Endothelial cell (in vitro differentiated cells): Measurements from ENCODE around the gene IRF7. TPM values are rescaled to one million over a fixed set of nuclear protein-coding genes. Genes with fewer than 3 reads are reported as not detected.

ENCODE experiments used
- DNase-seq: peaks from one replicate; pipeline ENCODE4 v3.0.0; 2021; ENCODE audit warnings: low spot score
- H3K27ac Mint-ChIP-seq: one replicate; pipeline ENCODE4 v1.8.0; 2021; ENCODE audit warnings: mixed read lengths, inconsistent platforms; ENCODE audit not compliant: unreplicated experiment
- H3K27me3 Mint-ChIP-seq: one replicate; pipeline ENCODE4 v1.8.0; 2021; ENCODE audit warnings: mild to moderate bottlenecking, moderate library complexity, mixed read lengths, inconsistent platforms; ENCODE audit not compliant: unreplicated experiment
- H3K36me3 Mint-ChIP-seq: one replicate; pipeline ENCODE4 v1.8.0; 2021; ENCODE audit warnings: mild to moderate bottlenecking, low read depth, mixed read lengths, inconsistent platforms; ENCODE audit not compliant: unreplicated experiment
- H3K4me1 Mint-ChIP-seq: one replicate; pipeline ENCODE4 v1.8.0; 2021; ENCODE audit warnings: mild to moderate bottlenecking, mixed read lengths, inconsistent platforms; ENCODE audit not compliant: unreplicated experiment
- H3K4me3 Mint-ChIP-seq: one replicate; pipeline ENCODE4 v1.8.0; 2021; ENCODE audit warnings: mild to moderate bottlenecking, mixed read lengths, inconsistent platforms; ENCODE audit not compliant: unreplicated experiment
- H3K9me3 Mint-ChIP-seq: one replicate; pipeline ENCODE4 v1.8.0; 2021; ENCODE audit warnings: mixed read lengths, inconsistent platforms; ENCODE audit not compliant: unreplicated experiment
- total RNA-seq: library from RNA; stranded (reverse); fragmentation: NEBNext Ultra II Directional; extraction: Animal tissue kit (Norgen Biotek cat#: 25700); gene quantifications from one replicate; pipeline ENCODE4 v1.2.1, GENCODE V29; 2021; ENCODE audit not compliant: unreplicated experiment
- TF ChIP-seq, protein P1 (sequence below): fragments of 200-600 bp; sonication (generic); IDR thresholded peaks from one replicate; pipeline ENCODE4 v1.5.0; 2021; ENCODE audit warnings: antibody characterized with exemption; ENCODE audit not compliant: unreplicated experiment

Gene IRF7
- total RNA-seq, 1 donor from 2014 or later, result 11.6 TPM

DNA sequence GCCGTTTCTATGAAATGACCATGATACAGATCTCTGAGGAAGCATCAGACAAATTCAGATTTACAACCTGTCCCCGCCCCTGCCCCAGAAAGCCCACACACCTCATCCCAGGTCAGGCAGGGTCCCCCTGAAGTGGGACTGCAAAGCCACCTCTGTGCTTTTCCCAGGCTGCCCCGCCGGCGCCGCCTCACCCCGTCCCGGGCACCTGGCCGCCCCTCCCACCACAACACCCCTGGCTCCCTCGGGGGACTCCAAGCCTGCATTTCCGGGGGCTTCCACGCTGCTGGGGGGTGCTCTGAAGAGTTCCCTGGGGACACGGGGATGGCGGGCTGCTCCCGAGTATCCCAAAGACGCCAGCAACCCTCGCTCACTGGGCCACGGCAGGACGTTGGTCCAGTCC is 44.5 kb upstream of the IRF7 start:
- no peak overlapping the region for H3K27ac Mint-ChIP-seq
- H3K4me1 Mint-ChIP-seq, result no peaks in the 10 kb centered on the region
- TF ChIP-seq, protein P1, sequence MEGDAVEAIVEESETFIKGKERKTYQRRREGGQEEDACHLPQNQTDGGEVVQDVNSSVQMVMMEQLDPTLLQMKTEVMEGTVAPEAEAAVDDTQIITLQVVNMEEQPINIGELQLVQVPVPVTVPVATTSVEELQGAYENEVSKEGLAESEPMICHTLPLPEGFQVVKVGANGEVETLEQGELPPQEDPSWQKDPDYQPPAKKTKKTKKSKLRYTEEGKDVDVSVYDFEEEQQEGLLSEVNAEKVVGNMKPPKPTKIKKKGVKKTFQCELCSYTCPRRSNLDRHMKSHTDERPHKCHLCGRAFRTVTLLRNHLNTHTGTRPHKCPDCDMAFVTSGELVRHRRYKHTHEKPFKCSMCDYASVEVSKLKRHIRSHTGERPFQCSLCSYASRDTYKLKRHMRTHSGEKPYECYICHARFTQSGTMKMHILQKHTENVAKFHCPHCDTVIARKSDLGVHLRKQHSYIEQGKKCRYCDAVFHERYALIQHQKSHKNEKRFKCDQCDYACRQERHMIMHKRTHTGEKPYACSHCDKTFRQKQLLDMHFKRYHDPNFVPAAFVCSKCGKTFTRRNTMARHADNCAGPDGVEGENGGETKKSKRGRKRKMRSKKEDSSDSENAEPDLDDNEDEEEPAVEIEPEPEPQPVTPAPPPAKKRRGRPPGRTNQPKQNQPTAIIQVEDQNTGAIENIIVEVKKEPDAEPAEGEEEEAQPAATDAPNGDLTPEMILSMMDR, result no peak
- H3K36me3 Mint-ChIP-seq, result peaks cover 22% of the 10 kb centered on the region
- no peak overlapping the region for H3K4me3 Mint-ChIP-seq
- no peaks in the 10 kb centered on the region for H3K9me3 Mint-ChIP-seq
- H3K27me3 Mint-ChIP-seq, result peaks cover 6% of the 10 kb centered on the region
- no peak for DNase-seq

DNA sequence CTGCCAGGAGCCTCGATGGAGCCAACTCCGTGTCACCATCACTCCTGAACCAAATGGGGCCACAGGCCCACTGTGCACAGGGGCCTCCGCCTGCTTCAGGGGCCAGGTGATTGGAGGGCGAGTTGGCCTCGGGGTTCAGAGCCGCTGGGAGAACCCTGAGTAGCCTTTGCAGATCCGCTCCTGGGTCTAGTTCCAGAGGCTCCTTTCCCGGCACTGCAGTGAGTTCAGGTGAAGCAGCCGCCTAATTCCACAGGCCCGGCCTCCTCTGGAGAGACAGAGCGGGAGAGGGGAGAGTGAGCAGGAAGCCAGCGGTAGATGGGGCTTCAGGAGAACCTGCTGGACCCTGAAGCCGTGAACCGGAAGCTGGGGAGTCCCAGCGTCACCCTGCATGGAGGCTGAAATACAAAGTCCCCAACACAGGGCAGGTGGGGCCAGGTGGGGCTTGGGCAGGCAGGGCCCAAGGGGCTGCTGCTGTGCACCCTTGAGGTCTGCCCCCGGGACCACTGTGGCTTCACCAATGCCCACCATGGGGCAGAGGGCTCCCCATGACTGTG is 43.9 kb upstream of the IRF7 start:
- Mint-ChIP-seq H3K4me3 (peak overlapping the region; percentile 56), H3K36me3 (peaks cover 26% of the 10 kb centered on the region), H3K27ac (no peak overlapping the region), H3K27me3 (peaks cover 7% of the 10 kb centered on the region), H3K9me3 (no peaks in the 10 kb centered on the region), H3K4me1 (no peaks in the 10 kb centered on the region)
- no peak for DNase-seq
- TF ChIP-seq, protein P1, result no peak

DNA sequence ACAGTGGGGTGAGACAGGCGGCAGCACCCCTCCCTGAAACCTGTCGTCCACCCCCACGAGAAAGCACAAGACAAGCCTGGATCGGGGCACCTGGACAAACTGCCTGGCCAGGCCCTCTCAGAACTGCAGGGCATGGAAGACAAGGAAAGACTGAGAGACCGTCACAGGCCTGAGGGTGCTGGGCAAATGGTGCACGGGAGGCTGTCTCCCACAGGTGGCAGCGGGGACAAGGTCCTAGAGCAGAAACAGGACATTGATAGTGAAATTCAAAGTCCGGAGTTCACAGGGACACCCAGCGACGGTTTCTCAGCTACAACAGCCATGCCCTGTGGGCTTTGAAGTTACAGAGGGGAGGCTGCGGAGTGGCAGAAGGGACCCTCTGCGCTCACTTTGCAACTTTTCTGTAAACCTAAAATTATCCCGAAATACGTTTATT is 42.0 kb upstream of the IRF7 start:
- TF ChIP-seq, protein P1, result no peak
- no peak overlapping the region for H3K4me3 Mint-ChIP-seq
- H3K9me3 Mint-ChIP-seq, result no peaks in the 10 kb centered on the region
- no peak overlapping the region for H3K27ac Mint-ChIP-seq
- H3K27me3 Mint-ChIP-seq, result peaks cover 5% of the 10 kb centered on the region
- no peaks in the 10 kb centered on the region for H3K4me1 Mint-ChIP-seq
- DNase-seq, result no peak
- H3K36me3 Mint-ChIP-seq, result peaks cover 13% of the 10 kb centered on the region

DNA sequence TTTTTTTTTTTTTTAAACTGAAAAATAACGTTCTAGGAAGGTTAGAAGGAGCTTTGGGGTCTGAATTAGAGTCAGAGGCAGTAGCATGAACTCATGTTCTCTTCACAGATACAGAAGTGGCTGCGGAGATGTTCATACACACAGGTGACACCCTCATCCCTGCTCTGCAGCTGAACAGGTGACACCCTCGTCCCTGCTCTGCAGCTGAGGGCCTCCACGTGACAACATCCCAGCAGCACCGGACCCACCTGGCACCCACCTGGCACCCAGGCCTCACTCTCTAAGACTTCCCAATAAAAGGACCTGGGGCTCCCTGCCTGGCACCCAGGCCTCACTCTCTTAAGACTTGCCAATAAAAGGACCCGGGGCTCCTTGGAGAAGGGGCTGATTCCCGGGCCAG is 41.1 kb upstream of the IRF7 start:
- no peak for DNase-seq
- TF ChIP-seq, protein P1, result no peak
- no peak overlapping the region for H3K4me3 Mint-ChIP-seq

DNA sequence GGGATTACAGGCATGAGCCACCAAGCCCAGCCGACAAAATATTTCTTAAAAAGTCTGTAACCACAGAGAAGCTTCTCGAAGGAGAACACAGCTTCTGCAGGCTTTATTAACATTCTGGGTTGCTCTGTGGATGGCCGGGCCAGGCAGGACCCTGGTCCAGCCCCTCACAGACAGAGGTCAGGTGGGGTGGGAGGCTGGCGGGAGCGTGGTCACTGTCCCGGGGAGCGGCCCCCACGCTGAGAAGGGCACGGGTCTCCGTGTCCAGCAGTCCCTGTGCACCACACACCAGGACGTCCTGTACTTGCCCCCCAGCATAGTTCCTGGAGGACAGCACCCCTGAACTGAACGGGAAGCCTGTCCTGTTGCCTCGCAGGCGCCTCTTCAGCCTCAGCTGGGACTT is 40.7 kb upstream of the IRF7 start:
- Mint-ChIP-seq H3K4me1 (no peaks in the 10 kb centered on the region), H3K36me3 (peaks cover 20% of the 10 kb centered on the region), H3K27me3 (peaks cover 11% of the 10 kb centered on the region), H3K4me3 (no peak overlapping the region), H3K9me3 (no peaks in the 10 kb centered on the region), H3K27ac (no peak overlapping the region)
- no peak for DNase-seq
- TF ChIP-seq, protein P1, result no peak

More for the DNA sequence above, 41.1 kb upstream of the IRF7 start:
- Mint-ChIP-seq H3K9me3 (no peaks in the 10 kb centered on the region), H3K36me3 (peaks cover 19% of the 10 kb centered on the region), H3K27me3 (peaks cover 11% of the 10 kb centered on the region), H3K27ac (no peak overlapping the region), H3K4me1 (no peaks in the 10 kb centered on the region)
